GM21717 (cell line): ENCODE data around the gene MSANTD1.

Experiments
- ATAC-seq: cut with Tn5 transposase; IDR thresholded peaks from one replicate; pipeline ENCODE4 v1.9.1; 2021; ENCODE audit warnings: mild to moderate bottlenecking, moderate library complexity; ENCODE audit not compliant: unreplicated experiment

MSANTD1 gene

GRCh38 chr4:3232001-3232400, 17.0 kb upstream of the MSANTD1 start:
- ATAC-seq, result no peak

GRCh38 chr4:3232871-3233271, 16.1 kb upstream of the MSANTD1 start:
- no peak for ATAC-seq

- no peak for ATAC-seq
These were observed 15.4 kb upstream of the MSANTD1 start for GRCh38 chr4:3233391-3234071.

- ATAC-seq, result no peak
These were observed 14.6 kb upstream of the MSANTD1 start for GRCh38 chr4:3234171-3235029.

- ATAC-seq, result no peak
These were observed 14.0 kb upstream of the MSANTD1 start for GRCh38 chr4:3235030-3235345.

- ATAC-seq, result no peak
These were observed 13.4 kb upstream of the MSANTD1 start for GRCh38 chr4:3235581-3235980.

- no peak for ATAC-seq
These were observed 12.6 kb upstream of the MSANTD1 start for GRCh38 chr4:3236326-3236878.

GRCh38 chr4:3237266-3237665, 11.7 kb upstream of the MSANTD1 start:
- no peak for ATAC-seq

GRCh38 chr4:3237712-3238560, 11.0 kb upstream of the MSANTD1 start:
- ATAC-seq, result no peak

GRCh38 chr4:3238721-3239120, 10.2 kb upstream of the MSANTD1 start:
- ATAC-seq, result no peak

GRCh38 chr4:3239303-3239702, 9.7 kb upstream of the MSANTD1 start:
- no peak for ATAC-seq

- ATAC-seq, result no peak
These were observed 8.7 kb upstream of the MSANTD1 start for GRCh38 chr4:3239998-3240920.

GRCh38 chr4:3240936-3241522, 7.9 kb upstream of the MSANTD1 start:
- ATAC-seq, result no peak

GRCh38 chr4:3241898-3242524, 6.9 kb upstream of the MSANTD1 start:
- no peak for ATAC-seq

GRCh38 chr4:3243136-3243780, 5.7 kb upstream of the MSANTD1 start:
- no peak for ATAC-seq

- no peak for ATAC-seq
These were observed 5.0 kb upstream of the MSANTD1 start for GRCh38 chr4:3244002-3244401.

GRCh38 chr4:3244747-3245146, 4.2 kb upstream of the MSANTD1 start:
- ATAC-seq, result no peak

GRCh38 chr4:3245676-3246075, 3.3 kb upstream of the MSANTD1 start:
- ATAC-seq, result no peak
